CD1c-positive myeloid dendritic cell (primary cell): Measurements from ENCODE around the gene KRT13.
"Not testable (repeated sequence)": the region's sequence is repeated elsewhere in the genome, so short reads cannot be mapped to it uniquely, and the experiment has no call there.

ENCODE experiments used
- DNase-seq: peaks from one replicate; pipeline ENCODE4 v3.0.0-alpha.2; 2016; ENCODE audit errors: extremely low spot score

The KRT13 gene

DNA sequence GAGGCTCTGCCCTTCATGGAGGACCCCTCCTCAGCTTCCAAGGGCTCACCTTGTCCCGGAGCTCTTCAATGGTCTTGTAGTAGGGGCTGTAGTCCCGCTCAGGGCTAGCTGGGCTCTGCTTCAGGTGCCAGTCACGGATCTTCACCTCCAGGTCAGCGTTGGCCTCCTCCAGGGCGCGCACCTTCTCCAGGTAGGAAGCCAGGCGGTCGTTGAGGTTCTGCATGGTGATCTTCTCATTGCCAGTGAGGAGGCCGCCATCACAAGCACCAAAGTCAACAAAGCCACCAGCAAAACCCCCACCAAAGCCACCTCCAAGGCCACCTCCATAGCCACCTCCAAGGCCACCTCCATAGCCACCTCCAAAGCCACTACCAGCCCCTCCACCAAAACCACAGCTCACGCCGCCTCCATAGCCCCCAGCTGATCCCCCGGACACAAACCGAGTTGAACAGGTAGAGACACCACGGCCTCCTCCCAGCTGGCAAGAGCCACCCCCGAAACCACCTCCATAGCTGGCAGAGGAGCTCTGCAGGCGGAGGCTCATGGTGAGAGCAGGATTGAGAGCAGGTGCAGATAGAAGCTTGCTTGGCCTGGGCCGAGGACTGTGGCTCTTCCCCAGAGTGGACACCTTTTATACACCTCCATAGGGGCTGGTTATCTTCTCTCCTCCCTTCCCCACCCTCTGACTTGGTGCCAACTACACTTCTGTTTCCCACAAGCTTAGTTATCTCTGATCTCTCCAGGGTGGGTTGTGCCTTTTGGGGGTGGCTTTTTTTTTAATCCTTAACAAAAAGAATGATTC lies at the start of gene KRT13:
TSS of gene KRT13 (minus strand) at position 606 of the 802 bp plus-strand sequence. CDS start at position 544, 62 bp downstream.
- no peak for DNase-seq

DNA sequence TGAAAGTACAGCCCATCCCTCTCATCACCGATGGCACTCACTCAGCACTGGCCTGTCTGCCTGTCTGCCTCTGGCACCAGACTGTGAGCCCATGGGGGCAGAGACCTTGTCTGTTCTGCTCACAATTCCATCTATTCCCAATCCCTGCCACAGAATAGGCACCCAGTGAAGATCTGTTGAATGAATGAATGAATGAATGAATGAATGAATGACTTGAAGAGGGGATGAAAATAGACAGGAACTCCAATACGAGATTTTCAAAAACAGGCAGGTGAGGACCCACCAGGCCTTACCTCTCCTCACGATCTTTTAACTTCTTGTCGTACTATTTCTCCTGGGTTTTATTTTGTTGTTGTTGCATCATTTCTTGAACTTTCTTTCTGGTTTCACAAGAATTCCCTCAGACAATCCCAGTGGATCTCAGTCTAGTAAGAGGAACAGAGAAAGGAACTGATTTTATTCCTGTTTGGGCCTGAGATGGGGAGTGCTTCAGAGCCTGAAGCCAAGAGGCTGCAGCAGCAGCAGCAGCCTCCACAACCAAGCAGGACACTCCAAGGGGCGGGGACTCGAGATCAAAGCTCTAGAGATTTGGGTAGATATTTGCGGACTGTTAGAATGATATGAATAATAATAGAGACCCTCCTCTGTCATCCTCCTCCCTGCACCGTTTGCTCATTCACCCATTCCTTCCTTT lies 48.7 kb upstream of the KRT13 start:
- no peak for DNase-seq

DNA sequence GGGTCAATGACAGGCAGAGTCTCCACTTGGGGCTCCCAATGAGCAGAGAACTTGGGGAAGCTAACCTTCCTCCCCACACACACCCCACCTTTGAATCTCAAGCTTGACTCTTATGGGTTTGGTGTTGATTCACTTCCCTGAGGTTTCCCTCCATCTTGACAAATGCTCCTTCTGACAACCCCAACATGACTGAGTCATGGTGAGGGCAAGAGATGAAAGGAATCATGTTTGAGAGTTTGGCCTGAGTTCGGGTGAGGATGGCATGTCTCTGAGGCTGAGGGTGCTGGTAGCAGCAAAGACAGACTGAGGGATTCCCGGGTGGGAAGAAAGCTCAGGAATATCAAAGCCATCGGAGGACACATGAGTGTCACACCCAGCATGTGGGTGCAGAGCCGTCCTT lies 47.8 kb upstream of the KRT13 start:
- DNase-seq = no peak

DNA sequence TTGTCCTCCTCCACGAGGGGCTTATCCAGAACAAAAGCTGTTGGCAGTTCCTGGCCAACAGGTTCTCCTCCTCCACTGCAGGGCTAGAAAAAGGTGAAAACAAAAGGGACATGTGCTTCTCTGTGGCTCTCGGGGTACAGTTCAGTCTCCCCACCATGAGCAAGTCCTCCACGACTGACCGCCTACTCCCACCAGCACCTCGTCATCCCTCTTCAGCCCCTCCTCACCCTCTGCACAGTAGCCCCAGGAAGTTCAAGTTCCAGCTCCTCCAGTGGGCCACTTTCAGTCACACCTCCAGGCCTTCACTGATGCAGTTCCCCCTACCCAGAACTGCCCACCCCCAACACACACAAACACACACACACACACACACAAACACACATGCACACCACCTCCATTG lies 47.0 kb upstream of the KRT13 start:
- no peak for DNase-seq

DNA sequence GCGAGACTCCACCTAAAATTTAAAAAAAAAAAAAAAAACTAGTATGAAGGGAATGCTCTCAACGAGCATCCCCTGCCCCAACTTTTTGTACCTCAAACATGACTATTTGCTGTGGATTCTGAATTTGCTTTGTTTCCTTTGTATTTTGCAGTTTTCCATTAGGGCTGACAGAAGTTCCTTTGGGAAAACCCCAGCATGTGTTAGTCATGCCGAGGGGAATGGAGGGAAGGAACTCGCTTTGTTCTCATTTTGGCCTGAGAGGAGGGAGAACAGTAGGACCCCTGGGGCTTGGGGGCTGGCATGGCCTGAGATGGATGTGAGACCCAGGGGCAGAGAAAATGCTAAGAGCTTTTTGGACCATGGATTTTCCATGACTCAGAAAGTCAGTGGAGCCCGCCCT lies 46.0 kb upstream of the KRT13 start:
- no peak for DNase-seq

DNA sequence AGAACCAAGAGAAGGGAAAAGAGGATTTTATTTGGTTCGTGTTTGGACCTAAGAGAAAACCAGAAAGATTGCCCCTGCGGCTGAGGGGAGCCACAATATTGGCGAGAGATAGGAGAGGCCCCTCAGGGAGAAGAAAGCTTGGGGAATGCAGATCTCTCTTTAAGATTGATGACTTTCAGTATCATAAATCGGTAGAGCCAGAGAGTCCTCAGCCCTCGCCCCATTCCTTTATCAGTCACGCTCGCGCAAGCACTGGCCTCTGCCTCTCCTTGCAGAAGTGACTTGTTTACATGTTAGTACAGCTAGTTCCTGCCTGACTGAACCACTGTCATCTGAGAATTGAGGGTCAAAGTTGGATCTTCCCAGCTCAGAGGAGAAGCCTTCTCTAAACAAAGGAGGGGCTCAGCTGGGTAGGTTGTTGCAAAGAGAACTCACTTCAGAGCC lies 44.2 kb upstream of the KRT13 start:
- DNase-seq = no peak

DNA sequence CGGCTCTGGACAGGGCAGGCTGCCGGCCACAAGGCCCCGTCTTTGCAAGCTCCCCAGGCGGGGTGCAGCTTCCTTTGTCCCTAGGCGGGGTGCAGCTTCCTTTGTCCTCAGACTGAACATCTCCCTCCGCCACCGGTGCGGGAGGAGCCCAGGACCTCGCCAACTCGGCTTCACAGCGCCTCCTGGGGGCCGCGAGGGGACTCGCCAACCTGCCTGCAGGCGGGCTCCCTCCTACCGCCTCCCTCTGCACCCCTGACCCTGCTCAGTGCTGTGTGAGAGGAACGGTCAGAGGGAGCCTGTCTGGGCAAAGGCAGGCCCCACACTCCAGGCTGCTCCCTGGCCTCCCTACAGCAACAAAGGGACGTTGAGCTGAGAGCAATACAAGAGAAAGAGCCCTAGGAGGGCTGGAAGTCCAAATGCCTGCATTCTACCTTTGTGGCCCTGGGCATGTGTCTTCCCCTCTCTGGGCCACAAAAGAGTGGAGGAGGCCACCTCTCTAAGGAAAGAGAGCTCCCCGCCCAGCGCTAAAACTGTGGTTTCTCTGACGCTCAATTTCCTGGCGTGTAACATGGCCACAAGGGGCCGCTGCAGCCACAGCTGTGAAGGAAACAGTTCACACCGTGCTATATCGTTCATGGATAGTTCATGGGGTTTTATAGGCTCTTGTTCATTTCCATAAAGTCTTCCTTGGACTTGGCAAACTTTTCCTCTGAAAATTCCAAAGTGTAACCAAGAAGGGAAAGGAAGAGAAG lies 43.6 kb upstream of the KRT13 start:
- peak; percentile 85 for DNase-seq

DNA sequence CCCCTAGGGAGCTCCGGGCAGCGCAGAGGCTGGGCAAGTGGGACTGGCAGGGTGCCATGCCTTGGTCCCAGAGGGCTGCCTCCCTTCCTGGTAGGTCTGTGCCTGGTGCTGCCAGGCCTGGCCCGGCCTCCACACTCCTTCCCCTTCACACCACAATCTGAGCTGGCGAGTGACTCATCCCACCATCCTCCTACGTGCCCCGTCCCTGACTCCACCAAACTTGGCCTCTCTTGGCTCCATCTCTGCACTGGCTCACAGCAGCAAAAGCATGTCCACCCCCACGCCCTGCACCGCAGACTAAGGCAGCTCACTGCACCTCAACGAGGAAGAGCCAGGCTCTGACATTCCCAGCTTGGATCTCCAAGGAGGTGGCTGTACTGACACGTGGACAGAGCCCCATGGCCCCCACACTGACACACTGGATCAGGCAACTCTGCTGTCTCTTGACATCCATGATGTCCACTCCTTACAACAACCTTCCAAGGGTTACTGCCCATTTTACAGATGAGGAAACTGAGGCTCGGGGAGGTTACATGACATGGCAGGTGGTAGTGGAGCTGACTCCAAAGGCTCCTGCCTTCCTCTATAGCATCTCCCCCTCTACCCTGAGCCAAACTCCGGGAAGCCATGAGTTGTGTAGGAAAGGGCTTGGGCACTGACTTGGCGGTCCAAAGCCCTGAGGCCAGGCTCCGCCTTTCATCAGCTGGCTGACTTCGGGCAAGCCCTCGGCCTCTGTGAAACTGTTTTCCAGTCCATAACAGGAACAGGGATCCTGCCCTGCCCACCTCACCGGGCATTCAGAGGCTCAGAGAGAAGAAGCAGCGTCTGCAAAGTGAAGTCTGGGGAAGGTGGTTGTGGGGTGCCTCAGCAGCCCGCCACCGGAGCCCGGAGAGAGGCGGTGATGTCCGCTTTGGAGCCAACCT lies 42.8 kb upstream of the KRT13 start:
- peak; percentile 88 for DNase-seq

DNA sequence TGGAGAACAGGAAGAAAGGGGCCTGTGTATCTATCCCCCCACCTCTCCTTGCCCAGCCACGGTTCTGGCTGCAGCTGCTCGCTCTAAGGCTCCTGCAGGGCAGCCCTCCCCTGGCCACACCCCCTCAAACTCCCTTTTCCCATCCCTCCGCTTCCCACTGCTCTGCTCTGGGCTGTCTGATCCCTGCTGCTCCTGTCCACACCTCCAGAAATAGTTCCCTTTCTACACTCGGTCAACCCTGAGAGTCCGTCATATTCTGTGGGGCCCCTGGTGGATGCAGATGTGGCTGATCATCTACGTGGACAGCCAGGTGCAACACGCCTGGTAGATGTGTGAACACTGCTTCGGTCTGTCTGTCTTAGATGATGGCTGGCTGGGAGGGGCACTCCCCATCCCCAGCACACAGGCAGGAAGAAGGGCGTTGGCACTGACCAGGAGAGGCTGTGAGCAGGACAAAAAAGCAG lies 42.0 kb upstream of the KRT13 start:
- no peak for DNase-seq

DNA sequence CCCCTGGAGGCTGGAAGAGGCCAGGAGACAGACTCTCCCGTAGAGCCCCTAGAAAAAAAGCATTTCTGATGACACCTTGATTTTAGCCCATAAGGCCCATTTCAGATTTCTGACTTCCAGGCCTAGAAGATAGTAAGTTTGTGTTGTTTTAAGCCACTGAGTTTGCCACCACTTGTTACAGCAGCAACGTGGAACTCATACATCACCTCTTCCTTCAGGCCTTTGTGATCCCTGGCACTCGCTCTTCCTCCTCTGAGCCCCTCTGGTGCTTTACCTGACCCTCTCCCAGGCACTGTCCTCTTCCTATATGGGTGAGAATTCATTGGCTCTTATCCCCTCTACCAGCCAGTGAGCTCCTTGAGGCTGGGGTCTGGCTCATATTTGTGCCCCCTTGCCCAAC lies 41.4 kb upstream of the KRT13 start:
- no peak for DNase-seq

DNA sequence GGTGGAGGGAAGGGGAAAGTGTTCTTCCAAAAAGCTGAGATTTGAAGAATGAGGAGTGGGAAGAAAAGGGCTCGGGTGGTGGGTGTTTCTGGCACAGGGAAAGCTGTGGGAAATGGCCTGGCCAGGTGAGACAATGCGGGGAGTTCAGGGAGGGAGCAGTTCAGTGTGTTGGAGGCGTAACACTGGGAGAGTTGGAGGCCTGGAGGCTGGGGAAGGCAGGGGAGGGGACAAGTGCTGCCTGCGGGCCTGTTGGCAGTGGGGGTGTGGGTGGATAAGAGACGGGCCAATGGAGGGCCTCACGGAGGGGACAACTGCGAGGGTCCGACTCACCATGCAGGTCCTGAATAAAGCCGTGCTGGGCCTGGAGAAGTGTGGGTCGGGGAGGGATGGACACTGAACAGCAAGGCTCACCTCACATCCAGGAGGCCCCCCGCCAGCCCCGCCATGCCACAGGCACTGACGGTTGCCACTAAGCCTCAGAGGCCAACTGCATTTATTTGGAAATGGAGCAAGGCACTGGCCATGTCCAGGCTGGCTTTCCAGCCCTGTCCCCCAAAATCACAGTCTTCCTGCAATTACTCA lies 40.5 kb upstream of the KRT13 start:
- DNase-seq = no peak

DNA sequence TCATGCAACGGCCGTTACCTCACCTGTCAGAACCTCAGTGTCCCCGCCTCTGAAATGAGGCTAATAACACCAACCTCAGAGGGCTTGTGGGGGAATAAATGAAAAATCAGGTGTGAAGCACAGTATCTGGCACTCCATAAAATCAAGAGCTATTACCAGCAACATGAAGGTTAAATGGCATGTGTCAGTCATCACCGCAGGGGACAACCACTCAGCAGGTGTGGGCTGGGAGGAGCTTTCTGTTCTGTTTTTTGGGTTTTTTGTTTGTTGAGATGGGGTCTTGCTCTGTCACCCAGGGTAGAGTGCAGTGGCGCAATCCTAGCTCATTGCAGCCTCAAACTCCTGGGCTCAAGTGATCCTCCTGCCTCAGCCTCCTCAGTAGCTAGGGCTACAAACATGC lies 39.5 kb upstream of the KRT13 start:
- DNase-seq = no peak

DNA sequence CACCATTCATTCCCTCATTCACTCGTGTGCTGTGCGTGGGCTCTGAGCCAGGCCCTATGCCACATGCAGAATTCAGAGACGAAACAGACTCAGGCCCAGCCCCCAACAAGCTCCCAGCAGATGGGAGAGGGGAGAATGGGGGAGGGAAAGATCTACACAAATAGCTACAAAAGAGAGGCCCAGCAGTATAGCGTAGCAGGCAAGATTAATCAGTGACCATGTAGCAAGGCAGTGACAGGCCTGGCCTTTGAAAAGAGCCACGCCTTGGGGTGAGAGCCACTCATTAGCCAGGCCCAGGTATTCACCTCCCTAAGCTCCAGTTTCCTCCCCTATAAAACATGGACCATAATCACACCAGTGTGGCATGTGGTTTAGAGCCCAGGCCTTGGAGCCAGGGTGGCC lies 39.1 kb upstream of the KRT13 start:
- DNase-seq = no peak

DNA sequence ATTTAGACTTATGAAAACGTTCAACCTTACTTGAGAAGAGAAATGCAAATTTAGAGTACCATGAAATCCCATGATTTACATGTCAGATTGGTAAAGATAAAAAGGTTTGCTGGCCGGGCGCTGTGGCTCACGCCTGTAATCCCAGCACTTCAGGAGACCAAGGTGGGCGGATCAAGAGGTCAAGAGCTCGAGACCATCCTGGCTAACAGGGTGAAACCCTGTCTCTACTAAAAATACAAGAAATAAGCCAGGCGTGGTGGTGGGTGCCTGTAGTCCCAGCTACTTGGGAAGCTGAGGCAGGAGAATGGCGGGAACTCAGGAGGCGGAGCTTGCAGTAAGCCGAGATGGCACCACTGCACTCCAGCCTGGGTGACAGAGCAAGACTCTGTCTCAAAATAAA lies 37.4 kb upstream of the KRT13 start:
- not testable (repeated sequence) for DNase-seq

DNA sequence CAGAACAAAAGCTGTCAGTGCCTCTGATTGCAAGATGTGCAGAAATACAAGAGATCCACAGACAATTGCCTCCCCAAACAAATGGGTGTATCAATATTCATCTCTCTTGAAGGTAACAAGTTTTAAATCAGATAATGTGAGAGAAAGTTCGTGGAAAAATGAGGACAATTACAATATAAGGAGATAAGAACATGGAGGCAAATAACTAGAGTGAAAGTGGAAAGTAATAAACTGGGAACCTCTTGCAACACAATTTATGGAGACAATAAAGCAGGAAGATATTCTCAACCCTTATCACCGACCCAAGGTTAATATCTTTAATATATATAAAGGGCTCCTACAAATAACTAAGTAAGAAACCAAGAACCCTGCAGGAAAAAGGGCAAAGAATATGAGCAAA lies 36.9 kb upstream of the KRT13 start:
- no peak for DNase-seq

DNA sequence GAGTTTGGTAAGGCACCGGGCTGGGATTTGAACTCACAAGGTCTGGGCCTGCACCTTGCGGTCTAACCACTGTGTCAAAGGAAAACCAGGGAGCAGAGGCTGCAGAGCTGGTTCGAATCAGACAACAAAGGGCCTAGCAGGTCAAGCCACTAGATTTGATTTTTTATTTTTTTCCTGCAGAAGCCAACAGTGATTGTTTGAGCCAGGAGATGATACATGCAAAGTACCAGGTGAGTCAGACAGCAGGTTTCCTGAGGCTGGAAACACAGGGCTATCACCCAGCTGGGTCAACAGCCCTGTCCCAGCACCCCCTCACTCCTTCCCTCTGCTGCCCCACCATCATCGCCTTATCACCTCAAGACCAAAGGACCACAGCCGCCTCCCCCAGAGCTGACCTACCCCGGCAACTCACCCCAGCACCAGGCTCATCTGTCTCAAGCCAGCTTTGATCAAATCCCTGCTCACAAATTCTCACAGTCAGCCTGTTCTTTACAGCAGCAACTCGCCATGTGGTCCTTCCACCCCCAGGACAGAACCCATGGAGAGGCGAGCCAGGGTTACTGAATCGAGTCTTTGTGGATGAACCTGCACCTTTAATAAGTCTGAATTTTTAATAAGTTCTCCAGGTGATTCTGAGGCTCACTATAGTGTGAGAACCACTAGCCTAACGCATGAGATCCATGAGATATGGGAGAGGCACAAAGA lies 35.7 kb upstream of the KRT13 start:
- DNase-seq = no peak

DNA sequence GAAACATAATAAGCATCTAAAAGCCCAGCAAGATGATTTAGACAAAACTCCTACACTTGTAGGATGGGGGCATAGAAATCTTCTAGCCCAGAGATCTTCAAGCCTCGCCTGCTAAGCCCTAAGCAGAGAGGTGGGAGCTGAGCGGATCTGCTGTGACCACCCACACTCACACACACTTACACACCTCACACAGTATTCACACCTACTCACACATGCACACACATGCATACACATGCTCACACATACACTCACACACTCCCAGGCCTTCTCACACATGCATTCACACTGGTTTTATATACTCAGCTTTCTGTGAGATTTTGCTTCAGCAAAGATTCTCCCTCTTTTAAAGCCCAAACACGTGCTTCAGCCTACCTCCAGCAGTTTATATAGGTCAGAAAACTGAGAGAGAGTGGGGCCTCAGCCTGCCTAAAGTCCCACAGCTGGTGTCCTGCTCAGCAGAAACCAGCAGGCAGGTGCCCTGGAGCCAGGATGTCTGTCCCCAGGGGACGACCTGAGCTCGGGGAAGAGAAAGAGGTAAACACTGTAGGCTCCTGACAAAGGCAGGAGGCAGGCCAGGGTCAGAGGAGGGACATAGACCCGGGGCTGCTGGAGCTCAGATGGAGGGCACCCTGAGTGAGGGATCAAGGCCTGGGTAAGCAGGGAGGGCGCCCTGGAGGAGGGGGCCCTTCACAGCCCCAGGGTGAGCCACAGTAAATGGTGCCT lies 34.7 kb upstream of the KRT13 start:
- no peak for DNase-seq

DNA sequence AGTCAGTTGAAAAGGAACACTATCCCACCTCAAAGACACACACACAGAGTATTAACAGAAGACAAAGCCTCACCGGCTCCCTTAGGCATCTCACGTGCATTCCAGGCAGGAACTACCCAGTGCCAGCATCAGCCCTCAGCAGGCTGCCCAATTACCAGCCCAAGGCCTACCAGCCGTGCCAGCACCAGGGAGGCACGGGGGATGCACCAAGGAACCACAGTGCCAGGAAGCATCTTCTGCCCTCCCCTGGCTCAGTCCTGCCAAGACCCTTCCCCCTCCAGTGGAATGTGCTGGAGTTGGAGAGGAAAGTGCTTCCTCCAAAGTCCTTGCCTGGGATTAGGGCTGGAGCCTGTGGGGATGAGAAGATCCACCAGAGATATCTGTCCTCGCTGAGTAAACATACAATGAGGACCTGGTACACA lies 33.7 kb upstream of the KRT13 start:
- DNase-seq = no peak

DNA sequence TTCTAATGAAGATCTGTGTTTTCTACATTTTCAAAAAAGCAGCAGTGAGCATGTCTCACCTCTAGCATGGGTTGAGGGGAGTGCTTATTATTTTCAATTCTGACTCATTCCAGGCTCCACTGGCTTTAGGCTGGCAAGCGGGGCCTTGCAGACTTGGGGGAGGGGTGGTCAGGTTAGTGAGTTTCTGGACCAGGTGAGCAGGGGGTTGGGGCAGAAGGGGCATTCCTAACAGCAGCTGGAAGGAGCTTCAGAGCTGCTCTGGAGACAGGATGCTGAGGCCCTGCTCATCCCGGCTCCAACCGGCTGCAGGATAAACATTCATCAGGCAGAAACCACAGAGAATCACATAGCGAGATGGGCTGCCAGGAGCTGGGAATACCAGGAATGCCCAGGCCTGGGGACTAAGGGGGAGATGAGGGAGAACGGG lies 33.2 kb upstream of the KRT13 start:
- no peak for DNase-seq

DNA sequence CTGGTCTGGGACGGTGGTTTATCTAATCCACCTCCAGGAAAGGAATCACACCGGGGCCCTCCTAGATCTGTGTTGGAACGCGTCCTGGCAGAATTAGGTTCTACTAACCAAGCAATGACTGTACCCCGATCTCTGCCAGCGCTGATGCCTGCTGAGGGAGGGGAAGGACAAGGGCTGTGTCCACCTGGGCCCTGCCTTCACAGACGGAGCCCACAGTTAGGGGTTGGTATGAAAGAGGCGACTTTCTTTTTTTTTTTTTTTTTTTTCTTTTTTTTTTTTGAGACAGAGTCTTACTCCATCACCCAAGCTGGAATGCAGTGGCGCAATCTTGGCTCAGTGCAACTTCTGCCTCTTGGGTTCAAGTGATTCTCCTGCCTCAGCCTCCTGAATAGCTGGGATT lies 32.6 kb upstream of the KRT13 start:
- no peak for DNase-seq
